Osteocyte (in vitro differentiated cells): Measurements from ENCODE around the gene LGR6. TPM values are rescaled to one million over a fixed set of nuclear protein-coding genes. Genes with fewer than 3 reads are reported as not detected.

ENCODE experiments used
- DNase-seq: peaks from one replicate; pipeline ENCODE4 v3.0.0; 2021; ENCODE audit warnings: mixed read lengths; ENCODE audit not compliant: unreplicated experiment; ENCODE audit errors: extremely low spot score
- H3K27ac Mint-ChIP-seq: one replicate; pipeline ENCODE4 v1.8.0; 2021; ENCODE audit warnings: mild to moderate bottlenecking, mixed read lengths; ENCODE audit not compliant: unreplicated experiment
- H3K27me3 Mint-ChIP-seq: one replicate; pipeline ENCODE4 v1.8.0; 2021; ENCODE audit warnings: mixed read lengths; ENCODE audit not compliant: unreplicated experiment
- H3K36me3 Mint-ChIP-seq: one replicate; pipeline ENCODE4 v1.8.0; 2021; ENCODE audit warnings: mixed read lengths; ENCODE audit not compliant: unreplicated experiment
- H3K4me1 Mint-ChIP-seq: one replicate; pipeline ENCODE4 v1.8.0; 2021; ENCODE audit warnings: mixed read lengths; ENCODE audit not compliant: unreplicated experiment
- H3K4me3 Mint-ChIP-seq: one replicate; pipeline ENCODE4 v1.8.0; 2021; ENCODE audit warnings: mild to moderate bottlenecking, moderate library complexity, mixed read lengths; ENCODE audit not compliant: unreplicated experiment
- H3K9me3 Mint-ChIP-seq: one replicate; pipeline ENCODE4 v1.8.0; 2021; ENCODE audit warnings: mixed read lengths; ENCODE audit not compliant: unreplicated experiment
- CTCF ChIP-seq: fragments of 200-600 bp; sonication (generic); IDR thresholded peaks from 2 replicates; pipeline ENCODE4 v1.5.0; 2021; ENCODE audit warnings: antibody characterized with exemption, mild to moderate bottlenecking, moderate library complexity
- total RNA-seq: library from RNA; stranded (reverse); gene quantifications from 2 replicates; pipeline ENCODE4 v1.2.1, GENCODE V29; 2021

LGR6 gene
- total RNA-seq, 1 donor from 2014 or later = 9.9 TPM

GRCh38 chr1:202306535-202307345, 113.1 kb downstream of the LGR6 start:
- no peak for DNase-seq
- no peak overlapping the region for H3K27ac Mint-ChIP-seq
- no peak for TF ChIP-seq CTCF
- no peaks in the 10 kb centered on the region for H3K9me3 Mint-ChIP-seq
- H3K36me3 Mint-ChIP-seq = no peaks in the 10 kb centered on the region
- H3K27me3 Mint-ChIP-seq = no peaks in the 10 kb centered on the region
- no peak overlapping the region for H3K4me3 Mint-ChIP-seq
- peaks cover 24% of the 10 kb centered on the region for H3K4me1 Mint-ChIP-seq

GRCh38 chr1:202310071-202310725, 116.6 kb downstream of the LGR6 start:
- H3K9me3 Mint-ChIP-seq = no peaks in the 10 kb centered on the region
- no peak for DNase-seq
- H3K4me1 Mint-ChIP-seq = peaks cover 31% of the 10 kb centered on the region
- no peak overlapping the region for H3K4me3 Mint-ChIP-seq
- TF ChIP-seq CTCF = no peak
- H3K27me3 Mint-ChIP-seq = no peaks in the 10 kb centered on the region
- H3K36me3 Mint-ChIP-seq = no peaks in the 10 kb centered on the region
- no peak overlapping the region for H3K27ac Mint-ChIP-seq

GRCh38 chr1:202310746-202311145, 117.1 kb downstream of the LGR6 start:
- Mint-ChIP-seq H3K9me3 (no peaks in the 10 kb centered on the region), H3K4me1 (peaks cover 31% of the 10 kb centered on the region), H3K27ac (no peak overlapping the region)

GRCh38 chr1:202311875-202312635, 118.5 kb downstream of the LGR6 start:
- H3K4me1 Mint-ChIP-seq = peaks cover 31% of the 10 kb centered on the region
- H3K4me3 Mint-ChIP-seq = no peak overlapping the region
- H3K9me3 Mint-ChIP-seq = no peaks in the 10 kb centered on the region
- no peaks in the 10 kb centered on the region for H3K36me3 Mint-ChIP-seq
- DNase-seq = no peak
- no peak for TF ChIP-seq CTCF
- no peaks in the 10 kb centered on the region for H3K27me3 Mint-ChIP-seq
- no peak overlapping the region for H3K27ac Mint-ChIP-seq

More at GRCh38 chr1:202310746-202311145, 117.1 kb downstream of the LGR6 start:
- Mint-ChIP-seq H3K36me3 (no peaks in the 10 kb centered on the region), H3K27me3 (no peaks in the 10 kb centered on the region), H3K4me3 (no peak overlapping the region)
- TF ChIP-seq CTCF = no peak
- no peak for DNase-seq
